ENCODE results near the gene GPC5. TPM values are rescaled to one million over a fixed set of nuclear protein-coding genes. Genes with fewer than 3 reads are reported as not detected.

Gene GPC5
- total RNA-seq, 2 experiments from 2014 or later, result 2.4 TPM; not detected in 1

GRCh38 chr13:91809161-91809560 lies 410.7 kb downstream of the GPC5 start:
- no TSS peak for BruUV-seq (replicated peaks)
- no peaks in the 10 kb centered on the region for H3K79me2 ChIP-seq (ENCODE audit: insufficient read depth, low read depth, low read length)
- intact Hi-C loops (cut with micrococcal nuclease; ENCODE audit: unreplicated experiment), result no loop called here
- no peak for DNase-seq (ENCODE audit: low spot score)
- H3K4me2 ChIP-seq (ENCODE audit: low read length), result no peak overlapping the region
- H3K36me3 ChIP-seq (ENCODE audit: insufficient read depth, low read length), result no peaks in the 10 kb centered on the region
- 0 out of 2 replicates have a peak, but pooled peaks cover 6% of the 10 kb centered on the region for H3K9me2 ChIP-seq (ENCODE audit: insufficient read depth, low read length)
- H4K20me1 ChIP-seq (ENCODE audit: insufficient read depth, low read length), result no peaks in the 10 kb centered on the region
- CTCF ChIA-PET (ENCODE audit: unreplicated experiment), result no interaction called here
- no peak overlapping the region for H2AFZ ChIP-seq (ENCODE audit: low read length)
- no peak overlapping the region for H3K27ac ChIP-seq (ENCODE audit: low read depth, low read length, poor library complexity, severe bottlenecking)
- H3K4me3 ChIP-seq (ENCODE audit: low read depth, low read length, poor library complexity, severe bottlenecking), result no peak overlapping the region
- no peaks in the 10 kb centered on the region for H3K9me3 ChIP-seq (ENCODE audit: low read length)
- POLR2A ChIA-PET, result no interaction called here
- TF ChIP-seq EZH2phosphoT487 (IDR thresholded peaks at IDR 0.05; ENCODE audit: borderline replicate concordance, low read depth, low read length), result no peak
- TF ChIP-seq CTCF (conservative IDR thresholded peaks at IDR 0.05; ENCODE audit: low read length), result no peak
- H3K4me1 ChIP-seq (ENCODE audit: insufficient read depth, low read length, poor library complexity, severe bottlenecking), result no peaks in the 10 kb centered on the region

- H3K4me1 ChIP-seq (ENCODE audit: insufficient read depth, low read length, poor library complexity, severe bottlenecking), result no peaks in the 10 kb centered on the region
- no peaks in the 10 kb centered on the region for H3K36me3 ChIP-seq (ENCODE audit: insufficient read depth, low read length)
- H3K9me3 ChIP-seq (ENCODE audit: low read length), result no peaks in the 10 kb centered on the region
- no peak for DNase-seq (ENCODE audit: low spot score)
- H4K20me1 ChIP-seq (ENCODE audit: insufficient read depth, low read length), result no peaks in the 10 kb centered on the region
- intact Hi-C loops (cut with micrococcal nuclease; ENCODE audit: unreplicated experiment), result no loop called here
- no peak overlapping the region for H3K27ac ChIP-seq (ENCODE audit: low read depth, low read length, poor library complexity, severe bottlenecking)
- ChIA-PET CTCF (ENCODE audit: unreplicated experiment) (no interaction called here), POLR2A (interaction anchor here (0.5 to 2.7 kb wide), 9 partner anchors 9 to 1586 kb away, joined by 3 to 10 read pairs (median 4); no protein-coding TSS in a partner anchor)
- H3K4me3 ChIP-seq (ENCODE audit: low read depth, low read length, poor library complexity, severe bottlenecking), result no peak overlapping the region
- BruUV-seq (replicated peaks), result no TSS peak
- H3K79me2 ChIP-seq (ENCODE audit: insufficient read depth, low read depth, low read length), result no peaks in the 10 kb centered on the region
- H3K4me2 ChIP-seq (ENCODE audit: low read length), result no peak overlapping the region
- H3K9me2 ChIP-seq (ENCODE audit: insufficient read depth, low read length), result no peaks in the 10 kb centered on the region
- no peak overlapping the region for H2AFZ ChIP-seq (ENCODE audit: low read length)
- no peak for TF ChIP-seq CTCF (conservative IDR thresholded peaks at IDR 0.05; ENCODE audit: low read length)
- TF ChIP-seq EZH2phosphoT487 (IDR thresholded peaks at IDR 0.05; ENCODE audit: borderline replicate concordance, low read depth, low read length), result no peak
These were observed 414.8 kb downstream of the GPC5 start for GRCh38 chr13:91813253-91813652.

GRCh38 chr13:91816263-91816807 lies 417.9 kb downstream of the GPC5 start:
- POLR2A ChIA-PET, result interaction anchor here (0.6 to 2.1 kb wide), 13 partner anchors 8 to 1955 kb away, joined by 3 to 6 read pairs (median 4); no protein-coding TSS in a partner anchor
- intact Hi-C loops (cut with micrococcal nuclease; ENCODE audit: unreplicated experiment), result no loop called here
- no peaks in the 10 kb centered on the region for H3K9me3 ChIP-seq (ENCODE audit: low read length)

More at GRCh38 chr13:91816263-91816807, 417.9 kb downstream of the GPC5 start:
- no peaks in the 10 kb centered on the region for H3K36me3 ChIP-seq (ENCODE audit: insufficient read depth, low read length)
- CTCF ChIA-PET (ENCODE audit: unreplicated experiment), result no interaction called here
- TF ChIP-seq CTCF (conservative IDR thresholded peaks at IDR 0.05; ENCODE audit: low read length), result no peak
- no peak for TF ChIP-seq EZH2phosphoT487 (IDR thresholded peaks at IDR 0.05; ENCODE audit: borderline replicate concordance, low read depth, low read length)
- no peaks in the 10 kb centered on the region for H4K20me1 ChIP-seq (ENCODE audit: insufficient read depth, low read length)
- H3K79me2 ChIP-seq (ENCODE audit: insufficient read depth, low read depth, low read length), result no peaks in the 10 kb centered on the region
- BruUV-seq (replicated peaks), result no TSS peak
- no peak overlapping the region for H2AFZ ChIP-seq (ENCODE audit: low read length)
- H3K9me2 ChIP-seq (ENCODE audit: insufficient read depth, low read length), result peaks cover 3% of the 10 kb centered on the region; the same call in 1 of the 2 replicates
- DNase-seq (ENCODE audit: low spot score), result no peak
- H3K4me3 ChIP-seq (ENCODE audit: low read depth, low read length, poor library complexity, severe bottlenecking), result no peak overlapping the region
- H3K4me1 ChIP-seq (ENCODE audit: insufficient read depth, low read length, poor library complexity, severe bottlenecking), result no peaks in the 10 kb centered on the region
- H3K4me2 ChIP-seq (ENCODE audit: low read length), result no peak overlapping the region
- no peak overlapping the region for H3K27ac ChIP-seq (ENCODE audit: low read depth, low read length, poor library complexity, severe bottlenecking)

Data from OCI-LY7 (cell line).